Measurements from ENCODE around the gene VAV1. TPM values are rescaled to one million over a fixed set of nuclear protein-coding genes. Genes with fewer than 3 reads are reported as not detected.

VAV1 gene
- total and polyA plus RNA-seq, 2 of the 8 experiments (the other 6 are each of a cell fraction or from before 2014, with no cell fraction given), result 0.21 to 0.22 TPM

DNA sequence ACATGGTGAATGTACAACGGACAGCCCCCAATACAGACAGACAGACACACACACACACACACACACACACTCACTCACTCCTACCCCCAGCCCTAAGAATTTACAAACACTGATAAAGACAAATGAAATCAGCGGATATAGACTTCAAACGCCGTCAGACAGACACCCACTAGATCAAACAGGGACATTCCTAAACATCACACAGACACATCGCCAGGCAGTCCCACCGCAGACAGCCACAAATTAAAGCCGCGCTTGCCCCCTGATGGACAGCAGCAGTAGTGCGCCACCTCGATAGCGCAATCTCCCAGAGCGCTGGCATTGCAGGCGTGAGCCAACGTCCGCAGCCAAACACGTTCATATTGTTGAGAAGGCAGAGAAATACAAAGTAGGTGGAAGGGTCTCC lies 90.2 kb downstream of the VAV1 start:
- H2BK20ac ChIP-seq (ENCODE audit: low read length), result no peak overlapping the region
- ChIA-PET POLR2A (ENCODE audit: partially characterized antibody) (interaction anchor here (1.0 kb wide), 1 partner anchor 125 kb away, joined by 3 read pairs; the partner anchor contains the start of gene GPR108), CTCF (ENCODE audit: partially characterized antibody) (interaction anchor here (0.6 to 3.8 kb wide), 30 partner anchors 11 to 701 kb away, joined by 3 to 28 read pairs (median 4); partner anchors contain the start of genes GPR108, TRIP10 and VAV1)
- WGBS, 2 experiments (ENCODE audit: extremely low coverage in 1 of 2, insufficient coverage in 1 of 2, insufficient read length in 1 of 2, insufficient replicate concordance in 2 of 2, low coverage in 1 of 2, low lambda C conversion rate in 2 of 2, missing lambda C conversion rate in 1 of 2), result 15% methylated on average over 16 of the region's 16 CpGs; no CpG with 5 or more reads in 1 of the 2 experiments
- no peak overlapping the region for H2BK120ac ChIP-seq (replicated peaks; ENCODE audit: low read depth, low read length)
- H2AFZ ChIP-seq (ENCODE audit: low read length), result no peak overlapping the region
- peak; percentile 65 for FAIRE-seq
- no peaks in the 10 kb centered on the region for H3K79me2 ChIP-seq (ENCODE audit: control insufficient read depth in 1 of 2, insufficient read depth in 2 of 2, low read length in 2 of 2)
- no peak overlapping the region for H2BK5ac ChIP-seq (ENCODE audit: low read depth, low read length)
- no peak overlapping the region; the same call in 1 of the 2 replicates for H4K8ac ChIP-seq (ENCODE audit: extremely low read depth, insufficient read depth, low read length)
- no peak overlapping the region for H2AK5ac ChIP-seq (ENCODE audit: low read depth, low read length)
- H3K4me3 ChIP-seq (ENCODE audit: extremely low read depth in 1 of 4, insufficient read depth in 2 of 4, low read depth in 3 of 4, low read length in 4 of 4), result no peak overlapping the region
- no peak overlapping the region for H2BK15ac ChIP-seq (ENCODE audit: low read length)
- DNase-seq (ENCODE audit: low read depth in 1 of 2, low spot score in 2 of 2), result peak; percentile 49 to 88
- H3K27ac ChIP-seq (ENCODE audit: low read depth, low read length), result no peak overlapping the region
- no peak overlapping the region for H3K23ac ChIP-seq (ENCODE audit: insufficient read length)
- H3K23me2 ChIP-seq (ENCODE audit: low read depth, low read length), result no peaks in the 10 kb centered on the region
- H4K91ac ChIP-seq (replicated peaks; ENCODE audit: insufficient read length, low read length), result no peak overlapping the region
- H3K36me3 ChIP-seq (ENCODE audit: control insufficient read depth in 2 of 4, insufficient read depth in 4 of 4, low read length in 3 of 4), result no peaks in the 10 kb centered on the region
- no peaks in the 10 kb centered on the region for H3K4me1 ChIP-seq (replicated peaks in 1 of 4; ENCODE audit: control insufficient read depth in 3 of 4, insufficient read depth in 4 of 4, low read length in 3 of 4)
- H2BK12ac ChIP-seq (ENCODE audit: low read depth, low read length), result no peak overlapping the region
- H3K56ac ChIP-seq (replicated peaks; ENCODE audit: insufficient read length, low read depth, low read length), result no peak overlapping the region
- H3K9ac ChIP-seq (replicated peaks in 1 of 4; ENCODE audit: extremely low read depth in 1 of 4, low read depth in 3 of 4, low read length in 3 of 4), result no peak overlapping the region
- H3K4ac ChIP-seq (replicated peaks; ENCODE audit: insufficient read length, low read depth, low read length), result no peak overlapping the region
- no peak overlapping the region for H3K14ac ChIP-seq (ENCODE audit: insufficient read length)
- H4K20me1 ChIP-seq (replicated peaks in 1 of 2; ENCODE audit: control insufficient read depth in 1 of 2, insufficient read depth in 2 of 2, low read length in 2 of 2), result no peaks in the 10 kb centered on the region
- no peak overlapping the region for H3K18ac ChIP-seq (ENCODE audit: extremely low read depth, low read length)
- peak overlapping the region in 1 of 2 experiments; percentile 48; a peak in 2 of 4 replicates for H3K4me2 ChIP-seq (ENCODE audit: insufficient read depth in 1 of 2, low read depth in 2 of 2, low read length in 2 of 2)
- no peaks in the 10 kb centered on the region for H3K27me3 ChIP-seq (replicated peaks in 1 of 4; ENCODE audit: control insufficient read depth in 3 of 4, extremely low read depth in 1 of 4, insufficient read depth in 3 of 4, low read length in 3 of 4)
- no peak overlapping the region for H4K5ac ChIP-seq (ENCODE audit: insufficient read length, low read depth, low read length)
- H3K79me1 ChIP-seq (ENCODE audit: low read depth, low read length), result no peaks in the 10 kb centered on the region
- peaks cover 0 to 11% of the 10 kb centered on the region in 2 experiments; a peak in 2 of 4 replicates for H3K9me3 ChIP-seq (ENCODE audit: insufficient read depth in 2 of 2, low read depth in 1 of 2, low read length in 1 of 2)
- TF ChIP-seq RAD21 (IDR thresholded peaks at IDR 0.05 in 1 of 2, conservative IDR thresholded peaks at IDR 0.05 in 1 of 2; ENCODE audit: low read depth in 2 of 2, low read length in 2 of 2), result peak; percentile 91 to 92
- no peak for TF ChIP-seq RXRA (IDR thresholded peaks at IDR 0.05; ENCODE audit: insufficient read depth, low read depth, low read length)
- TF ChIP-seq SAP30 (IDR thresholded peaks at IDR 0.05; ENCODE audit: insufficient read depth, insufficient replicate concordance, low read length), result no peak
- TF ChIP-seq TAF1 (IDR thresholded peaks at IDR 0.05; ENCODE audit: low read depth, low read length), result no peak
- peak; percentile 42; the same call in 1 of the 2 replicates for TF ChIP-seq TEAD4 (IDR thresholded peaks at IDR 0.05; ENCODE audit: low read depth, low read length)
- no peak for TF ChIP-seq TAF7 (optimal IDR thresholded peaks at IDR 0.05; ENCODE audit: borderline replicate concordance, low read depth, low read length)
- no peak for TF ChIP-seq NRF1 (IDR thresholded peaks at IDR 0.05; ENCODE audit: low read depth, low read length)
- TF ChIP-seq EP300 (IDR thresholded peaks at IDR 0.05; ENCODE audit: borderline replicate concordance in 1 of 2, low read depth in 2 of 2, low read length in 2 of 2), result no peak
- no peak for TF ChIP-seq SIRT6 (IDR thresholded peaks at IDR 0.05; ENCODE audit: low read length)

Data from H1 (cell line).